Activated CD8-positive, alpha-beta T cell treated with anti-CD3 and anti-CD28 coated beads for 36 hours (primary cell): ENCODE data around the gene OR2H1. TPM values are rescaled to one million over a fixed set of nuclear protein-coding genes. Genes with fewer than 3 reads are reported as not detected.
A peak's percentile ranks its signal among the peaks of the same experiment; 100 is the strongest.

Experiments
- ATAC-seq: fragments of 200-7000 bp; cut with Tn5 transposase; one replicate; pipeline ENCODE4 v1.10.0; 2021; ENCODE audit warnings: mild to moderate bottlenecking, moderate library complexity
- CTCF ChIA-PET: fragments of 350-600 bp; sonication (Branson Sonifier 250); formaldehyde crosslinking; loops from one replicate; lab custom pipeline; 2021; ENCODE audit warnings: antibody characterized with exemption; lab: Charles Lee
- POLR2A ChIA-PET: fragments of 350-600 bp; sonication (Branson Sonifier 250); formaldehyde crosslinking; loops from one replicate; lab custom pipeline; 2021; ENCODE audit warnings: antibody characterized with exemption; lab: Charles Lee
- DNase-seq: peaks from one replicate; pipeline ENCODE4 v3.0.0-alpha.2; 2020
- H3K27ac Mint-ChIP-seq: one replicate; pipeline ENCODE4 v1.8.0; 2021; ENCODE audit warnings: mild to moderate bottlenecking, mixed read lengths
- H3K27me3 Mint-ChIP-seq: one replicate; pipeline ENCODE4 v1.8.0; 2021; ENCODE audit warnings: mixed read lengths
- H3K36me3 Mint-ChIP-seq: one replicate; pipeline ENCODE4 v1.8.0; 2021; ENCODE audit warnings: low read depth, mixed read lengths
- H3K4me1 Mint-ChIP-seq: one replicate; pipeline ENCODE4 v1.8.0; 2021; ENCODE audit warnings: low read depth, mixed read lengths
- H3K4me3 Mint-ChIP-seq: one replicate; pipeline ENCODE4 v1.8.0; 2021; ENCODE audit warnings: mild to moderate bottlenecking, moderate library complexity, mixed read lengths
- H3K9me3 Mint-ChIP-seq: one replicate; pipeline ENCODE4 v1.8.0; 2021; ENCODE audit warnings: mixed read lengths
- CTCF ChIP-seq: fragments of 200-600 bp; IDR thresholded peaks from one replicate; pipeline ENCODE4 v1.8.0; 2022; ENCODE audit warnings: antibody characterized with exemption, mild to moderate bottlenecking
- intact Hi-C: fragments of 100-400 bp; cut with micrococcal nuclease; formaldehyde crosslinking; loops from one replicate; pipeline ENCODE4 v1.10.0; 2022
- total RNA-seq, 2 experiments: library from RNA; stranded (reverse); gene quantifications; one replicate each; pipeline ENCODE4 v1.2.3, GENCODE V29; 2021

OR2H1 gene
- not detected for total RNA-seq

GRCh38 chr6:29456971-29457370, at the start of gene OR2H1, which contains the start of gene OR11A1:
Gene OR2H1 (plus strand): TSS chr6:29457155. CDS start chr6:29461770, 4,615 bp downstream.
Gene OR11A1 (minus strand): TSS chr6:29457071. CDS start chr6:29427641, 29,430 bp downstream.
- no peak for TF ChIP-seq CTCF
- POLR2A ChIA-PET = no interaction called here
- H3K36me3 Mint-ChIP-seq = no peaks in the 10 kb centered on the region

GRCh38 chr6:29414588-29414987, 42.4 kb upstream of the OR2H1 start, which contains the start of gene OR12D1:
Gene OR12D1 (plus strand): TSS chr6:29414928.
- H3K36me3 Mint-ChIP-seq = no peaks in the 10 kb centered on the region
- no peak for ATAC-seq

More at GRCh38 chr6:29456971-29457370, at the start of gene OR2H1, which contains the start of gene OR11A1:
- ATAC-seq (no peak), DNase-seq (no peak)
- Mint-ChIP-seq H3K27ac (no peak within 1 kb of the TSS), H3K4me3 (no peak within 1 kb of the TSS), H3K4me1 (no peaks in the 10 kb centered on the region), H3K9me3 (no peaks in the 10 kb centered on the region), H3K27me3 (peaks cover 10% of the 10 kb centered on the region)
- CTCF ChIA-PET = no interaction called here
- intact Hi-C loops = no loop called here

GRCh38 chr6:29419516-29419915, 37.4 kb upstream of the OR2H1 start:
- Mint-ChIP-seq H3K9me3 (no peaks in the 10 kb centered on the region), H3K27me3 (peaks cover 20% of the 10 kb centered on the region), H3K36me3 (no peaks in the 10 kb centered on the region), H3K4me3 (no peak overlapping the region), H3K4me1 (no peaks in the 10 kb centered on the region), H3K27ac (no peak overlapping the region)
- CTCF ChIA-PET = no interaction called here
- POLR2A ChIA-PET = interaction anchor here (0.9 kb wide), 1 partner anchor 25 kb away, joined by 3 read pairs; no protein-coding TSS in a partner anchor
- no peak for TF ChIP-seq CTCF
- ATAC-seq (no peak), DNase-seq (no peak)
- intact Hi-C loops = no loop called here

More at GRCh38 chr6:29414588-29414987, 42.4 kb upstream of the OR2H1 start, which contains the start of gene OR12D1:
- no peak for DNase-seq
- TF ChIP-seq CTCF = no peak
- Mint-ChIP-seq H3K9me3 (peaks cover 8% of the 10 kb centered on the region), H3K27ac (no peak within 1 kb of the TSS), H3K4me3 (no peak within 1 kb of the TSS), H3K27me3 (peaks cover 39% of the 10 kb centered on the region), H3K4me1 (no peaks in the 10 kb centered on the region)
- intact Hi-C loops = no loop called here
- POLR2A ChIA-PET = no interaction called here
- CTCF ChIA-PET = no interaction called here

- H3K27me3 Mint-ChIP-seq = peaks cover 31% of the 10 kb centered on the region
- H3K36me3 Mint-ChIP-seq = no peaks in the 10 kb centered on the region
- H3K27ac Mint-ChIP-seq = no peak overlapping the region
- intact Hi-C loops = no loop called here
- no peaks in the 10 kb centered on the region for H3K9me3 Mint-ChIP-seq
- DNase-seq = no peak
- ATAC-seq = no peak
- TF ChIP-seq CTCF = no peak
- no peak overlapping the region for H3K4me3 Mint-ChIP-seq
- H3K4me1 Mint-ChIP-seq = no peaks in the 10 kb centered on the region
- ChIA-PET CTCF (no interaction called here), POLR2A (no interaction called here)
Measured at GRCh38 chr6:29424168-29424567, 32.8 kb upstream of the OR2H1 start.

- ChIA-PET CTCF (no interaction called here), POLR2A (no interaction called here)
- Mint-ChIP-seq H3K36me3 (no peaks in the 10 kb centered on the region), H3K27me3 (peaks cover 31% of the 10 kb centered on the region), H3K4me3 (no peak overlapping the region), H3K27ac (no peak overlapping the region), H3K4me1 (no peaks in the 10 kb centered on the region), H3K9me3 (no peaks in the 10 kb centered on the region)
- peak; percentile 9 for DNase-seq
- TF ChIP-seq CTCF = no peak
- intact Hi-C loops = no loop called here
- ATAC-seq = peak; percentile 58
Measured at GRCh38 chr6:29424575-29424974, 32.4 kb upstream of the OR2H1 start.
